K562 (cell line): Measurements from ENCODE around the gene ORC1. TPM values are rescaled to one million over a fixed set of nuclear protein-coding genes. Genes with fewer than 3 reads are reported as not detected.

Experiments used
- CHD4 ChIP-seq: fragments of 200-600 bp; sonication (generic); IDR thresholded peaks from 3 replicates; pipeline ENCODE4 v1.6.1; 2012; ENCODE audit warnings: low read depth, mild to moderate bottlenecking, mixed read lengths, low read length, inconsistent platforms; ENCODE audit not compliant: insufficient read depth, insufficient replicate concordance, poor library complexity, severe bottlenecking
- ESRRA ChIP-seq: fragments of 450-650 bp; IDR thresholded peaks from 2 replicates; pipeline ENCODE4 v1.6.1; 2014; ENCODE audit warnings: low read depth, mild to moderate bottlenecking, moderate library complexity, borderline replicate concordance
- FOSL1 ChIP-seq: fragments of 200-800 bp; sonication (Bioruptor generic); conservative IDR thresholded peaks from 2 replicates; pipeline ENCODE4 v1.6.1; 2016; ENCODE audit warnings: missing genetic modification characterization, missing compliant biosample characterization
- FOXJ2 ChIP-seq: fragments of 200-800 bp; sonication (Bioruptor generic); IDR thresholded peaks from 2 replicates; pipeline ENCODE4 v1.6.1; 2016; ENCODE audit warnings: missing genetic modification characterization, missing compliant biosample characterization
- NR2C1 ChIP-seq, 2 experiments: fragments of 450-650 bp; IDR thresholded peaks; 2 replicates each; pipeline ENCODE4 v1.6.1; 2017; ENCODE audit warnings: mild to moderate bottlenecking in 2 of 2, antibody characterized with exemption in 1 of 2, inconsistent platforms in 1 of 2, missing compliant biosample characterization in 1 of 2, missing genetic modification characterization in 1 of 2
- RAD51 ChIP-seq: fragments of 450-650 bp; IDR thresholded peaks from 2 replicates; pipeline ENCODE4 v1.7.1; 2016; ENCODE audit warnings: low read depth, mild to moderate bottlenecking, borderline replicate concordance
- RBBP5 ChIP-seq: fragments of 200-600 bp; sonication (generic); IDR thresholded peaks from 2 replicates; pipeline ENCODE4 v1.6.1; 2012; ENCODE audit warnings: borderline replicate concordance, mild to moderate bottlenecking, low read length, control low read depth, inconsistent platforms; ENCODE audit not compliant: insufficient read depth, poor library complexity, severe bottlenecking
- RBM39 ChIP-seq: fragments of 200-400 bp; formaldehyde crosslinking; optimal IDR thresholded peaks from 2 replicates; pipeline ENCODE3; 2018; ENCODE audit warnings: low read depth, low read length
- TARDBP ChIP-seq: fragments of 450-650 bp; IDR thresholded peaks from 2 replicates; pipeline ENCODE4 v1.6.1; 2016
- TEAD2 ChIP-seq: fragments of 450-650 bp; IDR thresholded peaks from 2 replicates; pipeline ENCODE4 v1.6.1; 2016; ENCODE audit warnings: missing genetic modification characterization, control low read depth, missing compliant biosample characterization
- ZNF23 ChIP-seq: fragments of 250-450 bp; sonication (Bioruptor Pico); IDR thresholded peaks from 2 replicates; pipeline ENCODE4 v1.4.0; 2020; ENCODE audit warnings: mild to moderate bottlenecking
- ZNF780A ChIP-seq: fragments of 250-450 bp; sonication (Bioruptor Pico); IDR thresholded peaks from 2 replicates; pipeline ENCODE4 v1.5.0; 2021; ENCODE audit warnings: mild to moderate bottlenecking
- polyA plus RNA-seq, 8 experiments: library from polyadenylated mRNA; depleted of rRNA in 4 of 8; stranded (reverse) in 5 of 8; unstranded in 3 of 8; fragments of >200 nt; fragmentation: Nextera tagmentation in 2 of 8; fragmentation: Illumina TruSeq in 1 of 8; extraction: Ambion mirVana in 2 of 8; extraction: Trizol in 1 of 8; gene quantifications; 2 replicates each; pipeline versions ENCODE4 v1.2.1 to v1.2.3, GENCODE V29; 2011 to 2014; ENCODE audit warnings: inconsistent platforms in 1 of 8, missing spikeins in 1 of 8
- total RNA-seq, 7 experiments: library from RNA; depleted of rRNA in 6 of 7; stranded (reverse); fragments of >200 nt in 6 of 7; fragmentation: Illumina TruSeq in 2 of 7; extraction: Trizol in 2 of 7; gene quantifications; 2 replicates each; pipeline versions ENCODE4 v1.2.1 to v1.2.3, GENCODE V29; 2011 to 2021; ENCODE audit warnings: low replicate concordance in 1 of 7
- TF ChIP-seq, protein P1 (sequence below): sonication (generic); formaldehyde crosslinking; IDR thresholded peaks from 2 replicates; pipeline ENCODE4 v1.8.0; 2022; ENCODE audit warnings: mild to moderate bottlenecking, missing genetic modification reagents
- TF ChIP-seq, protein P2 (sequence below): fragments of 250-450 bp; sonication (Bioruptor Pico); IDR thresholded peaks from 2 replicates; pipeline ENCODE4 v1.8.0; 2022; ENCODE audit warnings: inconsistent platforms, mild to moderate bottlenecking, moderate library complexity, borderline replicate concordance

ORC1 gene
- total and polyA plus RNA-seq, 9 of the 15 experiments (the other 6 are each of a cell fraction or from before 2014, with no cell fraction given): 26.4 to 91.6 (median 69.7) TPM

DNA sequence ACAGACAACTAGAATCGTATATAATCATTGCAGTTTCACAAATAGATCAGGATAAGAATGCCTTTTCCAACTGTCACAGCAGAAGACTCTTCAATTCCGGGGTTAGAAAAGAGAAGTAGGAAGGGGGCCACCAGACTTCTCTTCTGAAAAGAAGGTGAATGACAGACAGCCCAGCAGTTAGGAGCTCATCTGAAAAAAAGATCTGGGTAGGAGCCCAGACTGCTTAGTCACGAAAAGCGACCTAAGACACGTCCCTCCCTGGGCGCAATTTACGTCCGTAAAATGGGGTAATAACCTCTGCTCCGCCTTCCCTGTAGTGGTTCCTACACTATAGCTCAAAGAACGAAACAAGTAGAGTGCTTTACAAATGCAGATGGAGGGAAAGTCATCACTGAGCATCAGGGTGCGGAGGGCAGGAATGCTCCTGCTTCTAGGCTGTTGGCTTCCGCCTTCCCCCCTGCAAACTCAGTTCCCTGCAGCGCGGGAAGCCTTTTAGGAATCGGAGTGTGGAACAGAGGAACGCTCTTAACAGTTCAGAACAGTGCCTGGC, 582 bp downstream of the ORC1 start (continued):
- TF ChIP-seq RAD51: no peak
- no peak for TF ChIP-seq CHD4
- TF ChIP-seq NR2C1 (IDR thresholded peaks at IDR 0.05): no peak
- TF ChIP-seq NR2C1 (tag; IDR thresholded peaks at IDR 0.05): peak; percentile 47; the same call in 1 of the 2 replicates
- peak; percentile 63 for TF ChIP-seq FOSL1 (tag)
- TF ChIP-seq, protein P1, sequence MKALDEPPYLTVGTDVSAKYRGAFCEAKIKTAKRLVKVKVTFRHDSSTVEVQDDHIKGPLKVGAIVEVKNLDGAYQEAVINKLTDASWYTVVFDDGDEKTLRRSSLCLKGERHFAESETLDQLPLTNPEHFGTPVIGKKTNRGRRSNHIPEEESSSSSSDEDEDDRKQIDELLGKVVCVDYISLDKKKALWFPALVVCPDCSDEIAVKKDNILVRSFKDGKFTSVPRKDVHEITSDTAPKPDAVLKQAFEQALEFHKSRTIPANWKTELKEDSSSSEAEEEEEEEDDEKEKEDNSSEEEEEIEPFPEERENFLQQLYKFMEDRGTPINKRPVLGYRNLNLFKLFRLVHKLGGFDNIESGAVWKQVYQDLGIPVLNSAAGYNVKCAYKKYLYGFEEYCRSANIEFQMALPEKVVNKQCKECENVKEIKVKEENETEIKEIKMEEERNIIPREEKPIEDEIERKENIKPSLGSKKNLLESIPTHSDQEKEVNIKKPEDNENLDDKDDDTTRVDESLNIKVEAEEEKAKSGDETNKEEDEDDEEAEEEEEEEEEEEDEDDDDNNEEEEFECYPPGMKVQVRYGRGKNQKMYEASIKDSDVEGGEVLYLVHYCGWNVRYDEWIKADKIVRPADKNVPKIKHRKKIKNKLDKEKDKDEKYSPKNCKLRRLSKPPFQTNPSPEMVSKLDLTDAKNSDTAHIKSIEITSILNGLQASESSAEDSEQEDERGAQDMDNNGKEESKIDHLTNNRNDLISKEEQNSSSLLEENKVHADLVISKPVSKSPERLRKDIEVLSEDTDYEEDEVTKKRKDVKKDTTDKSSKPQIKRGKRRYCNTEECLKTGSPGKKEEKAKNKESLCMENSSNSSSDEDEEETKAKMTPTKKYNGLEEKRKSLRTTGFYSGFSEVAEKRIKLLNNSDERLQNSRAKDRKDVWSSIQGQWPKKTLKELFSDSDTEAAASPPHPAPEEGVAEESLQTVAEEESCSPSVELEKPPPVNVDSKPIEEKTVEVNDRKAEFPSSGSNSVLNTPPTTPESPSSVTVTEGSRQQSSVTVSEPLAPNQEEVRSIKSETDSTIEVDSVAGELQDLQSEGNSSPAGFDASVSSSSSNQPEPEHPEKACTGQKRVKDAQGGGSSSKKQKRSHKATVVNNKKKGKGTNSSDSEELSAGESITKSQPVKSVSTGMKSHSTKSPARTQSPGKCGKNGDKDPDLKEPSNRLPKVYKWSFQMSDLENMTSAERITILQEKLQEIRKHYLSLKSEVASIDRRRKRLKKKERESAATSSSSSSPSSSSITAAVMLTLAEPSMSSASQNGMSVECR: no peak
- peak; percentile 96 for TF ChIP-seq ESRRA
- no peak for TF ChIP-seq TEAD2
- TF ChIP-seq TARDBP: no peak
- no peak for TF ChIP-seq ZNF23 (CRISPR knock-in tag)
- TF ChIP-seq FOXJ2 (tag): no peak
- TF ChIP-seq, protein P2, sequence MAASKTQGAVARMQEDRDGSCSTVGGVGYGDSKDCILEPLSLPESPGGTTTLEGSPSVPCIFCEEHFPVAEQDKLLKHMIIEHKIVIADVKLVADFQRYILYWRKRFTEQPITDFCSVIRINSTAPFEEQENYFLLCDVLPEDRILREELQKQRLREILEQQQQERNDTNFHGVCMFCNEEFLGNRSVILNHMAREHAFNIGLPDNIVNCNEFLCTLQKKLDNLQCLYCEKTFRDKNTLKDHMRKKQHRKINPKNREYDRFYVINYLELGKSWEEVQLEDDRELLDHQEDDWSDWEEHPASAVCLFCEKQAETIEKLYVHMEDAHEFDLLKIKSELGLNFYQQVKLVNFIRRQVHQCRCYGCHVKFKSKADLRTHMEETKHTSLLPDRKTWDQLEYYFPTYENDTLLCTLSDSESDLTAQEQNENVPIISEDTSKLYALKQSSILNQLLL (CRISPR knock-in tag): no peak
- TF ChIP-seq RBM39: no peak
- TF ChIP-seq RBBP5: peak; percentile 21
- no peak for TF ChIP-seq ZNF780A (CRISPR knock-in tag)
